ENCODE results near the gene RNF212.

DNA sequence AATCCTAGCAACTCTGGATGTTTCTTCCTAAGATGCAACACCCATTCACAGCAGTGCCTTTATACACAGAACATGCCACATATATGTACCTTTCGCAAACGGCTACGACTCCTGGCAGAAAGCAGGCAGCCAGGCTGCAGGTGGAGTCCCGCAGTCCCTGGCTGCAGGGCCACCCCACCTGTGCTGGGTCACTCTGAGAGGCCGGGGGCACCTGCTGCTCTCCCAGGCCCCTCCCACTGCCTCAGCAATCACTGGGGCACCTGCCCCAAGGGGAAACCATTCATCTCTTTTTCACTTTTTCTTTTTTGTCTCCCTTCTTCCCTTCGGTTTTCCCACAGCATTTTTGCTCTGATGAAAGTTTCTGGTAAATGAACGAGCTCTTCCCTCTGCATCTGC is 28.0 kb downstream of the RNF212 start:
- TF ChIP-seq, protein P1, sequence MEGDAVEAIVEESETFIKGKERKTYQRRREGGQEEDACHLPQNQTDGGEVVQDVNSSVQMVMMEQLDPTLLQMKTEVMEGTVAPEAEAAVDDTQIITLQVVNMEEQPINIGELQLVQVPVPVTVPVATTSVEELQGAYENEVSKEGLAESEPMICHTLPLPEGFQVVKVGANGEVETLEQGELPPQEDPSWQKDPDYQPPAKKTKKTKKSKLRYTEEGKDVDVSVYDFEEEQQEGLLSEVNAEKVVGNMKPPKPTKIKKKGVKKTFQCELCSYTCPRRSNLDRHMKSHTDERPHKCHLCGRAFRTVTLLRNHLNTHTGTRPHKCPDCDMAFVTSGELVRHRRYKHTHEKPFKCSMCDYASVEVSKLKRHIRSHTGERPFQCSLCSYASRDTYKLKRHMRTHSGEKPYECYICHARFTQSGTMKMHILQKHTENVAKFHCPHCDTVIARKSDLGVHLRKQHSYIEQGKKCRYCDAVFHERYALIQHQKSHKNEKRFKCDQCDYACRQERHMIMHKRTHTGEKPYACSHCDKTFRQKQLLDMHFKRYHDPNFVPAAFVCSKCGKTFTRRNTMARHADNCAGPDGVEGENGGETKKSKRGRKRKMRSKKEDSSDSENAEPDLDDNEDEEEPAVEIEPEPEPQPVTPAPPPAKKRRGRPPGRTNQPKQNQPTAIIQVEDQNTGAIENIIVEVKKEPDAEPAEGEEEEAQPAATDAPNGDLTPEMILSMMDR (conservative IDR thresholded peaks at IDR 0.05; ENCODE audit: low read depth, low read length): no peak
- no peak for TF ChIP-seq EZH2 (IDR thresholded peaks at IDR 0.05; ENCODE audit: borderline replicate concordance, low read depth, low read length, poor library complexity, severe bottlenecking)
